HepG2 (cell line): ENCODE results near the gene RAP1A. TPM values are rescaled to one million over a fixed set of nuclear protein-coding genes. Genes with fewer than 3 reads are reported as not detected.
A peak's percentile ranks its signal among the peaks of the same experiment; 100 is the strongest.

Source experiments
- ARNTL ChIP-seq: sonication (generic); formaldehyde crosslinking; IDR thresholded peaks from 2 replicates; pipeline ENCODE4 v1.4.0; 2020; ENCODE audit warnings: mild to moderate bottlenecking, missing genetic modification reagents
- FOXK2 ChIP-seq: fragments of 450-650 bp; IDR thresholded peaks from 2 replicates; pipeline ENCODE4 v1.6.1; 2016
- KAT7 ChIP-seq: IDR thresholded peaks from 2 replicates; pipeline ENCODE4 v1.6.1; 2018; ENCODE audit warnings: borderline replicate concordance, missing compliant biosample characterization
- RAD21 ChIP-seq: fragments of 450-650 bp; formaldehyde crosslinking; IDR thresholded peaks from 2 replicates; pipeline ENCODE4 v1.5.0; 2020; ENCODE audit warnings: mild to moderate bottlenecking
- SATB2 ChIP-seq: sonication (generic); formaldehyde crosslinking; IDR thresholded peaks from 2 replicates; pipeline ENCODE4 v1.5.0; 2020; ENCODE audit warnings: missing genetic modification reagents
- ZNF24 ChIP-seq: fragments of 450-650 bp; IDR thresholded peaks from 2 replicates; pipeline ENCODE4 v1.6.1; 2017; ENCODE audit warnings: antibody characterized with exemption, mild to moderate bottlenecking
- ZNF274 ChIP-seq: sonication (generic); formaldehyde crosslinking; IDR thresholded peaks from 2 replicates; pipeline ENCODE4 v1.5.1; 2020; ENCODE audit warnings: mild to moderate bottlenecking, missing genetic modification reagents
- ZNF546 ChIP-seq: sonication (generic); formaldehyde crosslinking; conservative IDR thresholded peaks from 2 replicates; pipeline ENCODE4 v1.8.1; 2023; ENCODE audit warnings: mild to moderate bottlenecking, missing genetic modification reagents
- ZNF672 ChIP-seq: sonication (generic); formaldehyde crosslinking; IDR thresholded peaks from 2 replicates; pipeline ENCODE4 v1.8.1; 2022; ENCODE audit warnings: missing genetic modification reagents
- ZNF772 ChIP-seq: sonication (generic); formaldehyde crosslinking; IDR thresholded peaks from 2 replicates; pipeline ENCODE4 v1.5.0; 2020; ENCODE audit warnings: mild to moderate bottlenecking, missing genetic modification reagents
- ZSCAN12 ChIP-seq: sonication (generic); formaldehyde crosslinking; IDR thresholded peaks from 2 replicates; pipeline ENCODE4 v1.9.0; 2021; ENCODE audit warnings: mild to moderate bottlenecking, missing genetic modification reagents
- polyA plus RNA-seq, 8 experiments: library from polyadenylated mRNA; depleted of rRNA in 3 of 8; stranded (reverse) in 7 of 8; unstranded in 1 of 8; fragments of >200 nt; fragmentation: Illumina TruSeq in 4 of 8; extraction: Trizol in 4 of 8; gene quantifications; 2 replicates each; pipeline versions ENCODE4 v1.2.1 to v1.2.3, GENCODE V29; 2011 to 2016; ENCODE audit warnings: low read depth in 4 of 8, missing spikeins in 1 of 8, mixed read lengths in 1 of 8; ENCODE audit not compliant: insufficient read depth in 1 of 8
- total RNA-seq, 5 experiments: library from RNA; depleted of rRNA; stranded (reverse); fragments of >200 nt; fragmentation: Illumina TruSeq; extraction: Trizol; gene quantifications; 2 replicates each; pipeline ENCODE4 v1.2.3, GENCODE V29; 2016; ENCODE audit warnings: low read depth in 1 of 5
- TF ChIP-seq, protein P1 (sequence below): IDR thresholded peaks from 2 replicates; pipeline ENCODE4 v1.6.1; 2016; ENCODE audit warnings: low read depth, control low read depth
- TF ChIP-seq, protein P2 (sequence below): sonication (generic); formaldehyde crosslinking; IDR thresholded peaks from 2 replicates; pipeline ENCODE4 v1.8.1; 2023; ENCODE audit warnings: missing genetic modification reagents, inconsistent platforms, borderline replicate concordance
- TF ChIP-seq, protein P3 (sequence below): sonication (generic); formaldehyde crosslinking; IDR thresholded peaks from 2 replicates; pipeline ENCODE4 v1.5.1; 2020; ENCODE audit warnings: missing genetic modification reagents, mild to moderate bottlenecking, borderline replicate concordance
- TF ChIP-seq, protein P4 (sequence below): sonication (generic); formaldehyde crosslinking; IDR thresholded peaks from 2 replicates; pipeline ENCODE4 v1.5.1; 2020; ENCODE audit warnings: mild to moderate bottlenecking, missing genetic modification reagents, moderate library complexity
- TF ChIP-seq, protein P5 (sequence below): sonication (generic); formaldehyde crosslinking; IDR thresholded peaks from 2 replicates; pipeline ENCODE4 v1.5.0; 2020; ENCODE audit warnings: mild to moderate bottlenecking, missing genetic modification reagents, borderline replicate concordance
- TF ChIP-seq, protein P6 (sequence below): sonication (generic); formaldehyde crosslinking; IDR thresholded peaks from 2 replicates; pipeline ENCODE4 v1.9.0; 2022; ENCODE audit warnings: missing genetic modification reagents, mild to moderate bottlenecking, borderline replicate concordance

The RAP1A gene
- total and polyA plus RNA-seq, 2 of the 13 experiments (the other 11 are each of a cell fraction or from before 2014, with no cell fraction given) = 19.0 to 20.7 TPM

DNA sequence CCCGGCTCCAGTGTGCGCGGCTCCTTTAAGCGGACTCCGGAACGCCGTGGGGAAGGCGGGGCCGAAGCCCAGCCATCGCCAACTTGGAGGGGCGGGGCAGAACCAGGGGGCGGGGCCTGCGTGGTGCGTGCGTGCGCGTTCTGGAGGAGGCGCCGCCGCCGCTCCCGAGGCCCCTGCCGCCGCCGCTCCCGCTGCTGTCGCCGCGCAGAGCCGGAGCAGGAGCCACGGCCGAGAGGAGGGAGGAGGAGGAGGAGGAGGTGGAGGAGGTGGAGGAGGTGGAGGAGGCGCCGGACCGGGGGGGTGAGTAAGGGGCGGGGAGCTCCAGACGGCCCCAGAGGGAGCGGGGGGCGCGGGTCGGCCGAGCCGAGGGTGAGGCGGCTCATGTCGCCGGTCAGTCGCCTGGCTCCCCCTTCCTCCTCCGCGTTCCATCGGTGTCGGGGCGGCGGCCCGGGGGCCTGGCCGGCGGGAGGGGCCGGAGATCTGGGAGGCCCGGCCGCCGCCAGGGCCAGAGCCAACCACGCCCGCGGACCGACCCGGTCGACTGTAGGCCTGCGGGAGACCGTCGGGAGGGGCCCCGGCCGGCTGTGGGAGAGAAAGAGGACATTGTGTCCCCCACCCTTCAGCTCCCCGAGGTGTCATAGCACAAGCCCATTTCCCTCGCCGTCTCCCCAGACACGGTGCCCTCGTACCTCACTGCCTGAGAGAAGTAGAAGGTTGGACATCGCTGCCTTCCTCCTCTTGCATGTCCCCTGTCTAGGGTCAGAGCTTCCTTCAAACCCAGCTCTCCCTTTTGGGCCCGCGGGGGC is at the start of gene RAP1A (continued):
- TF ChIP-seq ZNF546 = no peak
- TF ChIP-seq KAT7 (CRISPR knock-in tag) = peak; percentile 50; the same call in 1 of the 2 replicates
- TF ChIP-seq, protein P1, sequence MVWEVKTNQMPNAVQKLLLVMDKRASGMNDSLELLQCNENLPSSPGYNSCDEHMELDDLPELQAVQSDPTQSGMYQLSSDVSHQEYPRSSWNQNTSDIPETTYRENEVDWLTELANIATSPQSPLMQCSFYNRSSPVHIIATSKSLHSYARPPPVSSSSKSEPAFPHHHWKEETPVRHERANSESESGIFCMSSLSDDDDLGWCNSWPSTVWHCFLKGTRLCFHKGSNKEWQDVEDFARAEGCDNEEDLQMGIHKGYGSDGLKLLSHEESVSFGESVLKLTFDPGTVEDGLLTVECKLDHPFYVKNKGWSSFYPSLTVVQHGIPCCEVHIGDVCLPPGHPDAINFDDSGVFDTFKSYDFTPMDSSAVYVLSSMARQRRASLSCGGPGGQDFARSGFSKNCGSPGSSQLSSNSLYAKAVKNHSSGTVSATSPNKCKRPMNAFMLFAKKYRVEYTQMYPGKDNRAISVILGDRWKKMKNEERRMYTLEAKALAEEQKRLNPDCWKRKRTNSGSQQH (CRISPR knock-in tag) = no peak
- TF ChIP-seq, protein P2, sequence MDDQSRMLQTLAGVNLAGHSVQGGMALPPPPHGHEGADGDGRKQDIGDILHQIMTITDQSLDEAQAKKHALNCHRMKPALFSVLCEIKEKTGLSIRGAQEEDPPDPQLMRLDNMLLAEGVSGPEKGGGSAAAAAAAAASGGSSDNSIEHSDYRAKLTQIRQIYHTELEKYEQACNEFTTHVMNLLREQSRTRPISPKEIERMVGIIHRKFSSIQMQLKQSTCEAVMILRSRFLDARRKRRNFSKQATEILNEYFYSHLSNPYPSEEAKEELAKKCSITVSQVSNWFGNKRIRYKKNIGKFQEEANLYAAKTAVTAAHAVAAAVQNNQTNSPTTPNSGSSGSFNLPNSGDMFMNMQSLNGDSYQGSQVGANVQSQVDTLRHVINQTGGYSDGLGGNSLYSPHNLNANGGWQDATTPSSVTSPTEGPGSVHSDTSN (CRISPR knock-in tag) = no peak
- TF ChIP-seq, protein P3, sequence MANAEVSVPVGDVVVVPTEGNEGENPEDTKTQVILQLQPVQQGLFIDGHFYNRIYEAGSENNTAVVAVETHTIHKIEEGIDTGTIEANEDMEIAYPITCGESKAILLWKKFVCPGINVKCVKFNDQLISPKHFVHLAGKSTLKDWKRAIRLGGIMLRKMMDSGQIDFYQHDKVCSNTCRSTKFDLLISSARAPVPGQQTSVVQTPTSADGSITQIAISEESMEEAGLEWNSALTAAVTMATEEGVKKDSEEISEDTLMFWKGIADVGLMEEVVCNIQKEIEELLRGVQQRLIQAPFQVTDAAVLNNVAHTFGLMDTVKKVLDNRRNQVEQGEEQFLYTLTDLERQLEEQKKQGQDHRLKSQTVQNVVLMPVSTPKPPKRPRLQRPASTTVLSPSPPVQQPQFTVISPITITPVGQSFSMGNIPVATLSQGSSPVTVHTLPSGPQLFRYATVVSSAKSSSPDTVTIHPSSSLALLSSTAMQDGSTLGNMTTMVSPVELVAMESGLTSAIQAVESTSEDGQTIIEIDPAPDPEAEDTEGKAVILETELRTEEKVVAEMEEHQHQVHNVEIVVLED = peak; percentile 91
- TF ChIP-seq, protein P4, sequence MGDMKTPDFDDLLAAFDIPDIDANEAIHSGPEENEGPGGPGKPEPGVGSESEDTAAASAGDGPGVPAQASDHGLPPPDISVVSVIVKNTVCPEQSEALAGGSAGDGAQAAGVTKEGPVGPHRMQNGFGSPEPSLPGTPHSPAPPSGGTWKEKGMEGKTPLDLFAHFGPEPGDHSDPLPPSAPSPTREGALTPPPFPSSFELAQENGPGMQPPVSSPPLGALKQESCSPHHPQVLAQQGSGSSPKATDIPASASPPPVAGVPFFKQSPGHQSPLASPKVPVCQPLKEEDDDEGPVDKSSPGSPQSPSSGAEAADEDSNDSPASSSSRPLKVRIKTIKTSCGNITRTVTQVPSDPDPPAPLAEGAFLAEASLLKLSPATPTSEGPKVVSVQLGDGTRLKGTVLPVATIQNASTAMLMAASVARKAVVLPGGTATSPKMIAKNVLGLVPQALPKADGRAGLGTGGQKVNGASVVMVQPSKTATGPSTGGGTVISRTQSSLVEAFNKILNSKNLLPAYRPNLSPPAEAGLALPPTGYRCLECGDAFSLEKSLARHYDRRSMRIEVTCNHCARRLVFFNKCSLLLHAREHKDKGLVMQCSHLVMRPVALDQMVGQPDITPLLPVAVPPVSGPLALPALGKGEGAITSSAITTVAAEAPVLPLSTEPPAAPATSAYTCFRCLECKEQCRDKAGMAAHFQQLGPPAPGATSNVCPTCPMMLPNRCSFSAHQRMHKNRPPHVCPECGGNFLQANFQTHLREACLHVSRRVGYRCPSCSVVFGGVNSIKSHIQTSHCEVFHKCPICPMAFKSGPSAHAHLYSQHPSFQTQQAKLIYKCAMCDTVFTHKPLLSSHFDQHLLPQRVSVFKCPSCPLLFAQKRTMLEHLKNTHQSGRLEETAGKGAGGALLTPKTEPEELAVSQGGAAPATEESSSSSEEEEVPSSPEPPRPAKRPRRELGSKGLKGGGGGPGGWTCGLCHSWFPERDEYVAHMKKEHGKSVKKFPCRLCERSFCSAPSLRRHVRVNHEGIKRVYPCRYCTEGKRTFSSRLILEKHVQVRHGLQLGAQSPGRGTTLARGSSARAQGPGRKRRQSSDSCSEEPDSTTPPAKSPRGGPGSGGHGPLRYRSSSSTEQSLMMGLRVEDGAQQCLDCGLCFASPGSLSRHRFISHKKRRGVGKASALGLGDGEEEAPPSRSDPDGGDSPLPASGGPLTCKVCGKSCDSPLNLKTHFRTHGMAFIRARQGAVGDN (CRISPR knock-in tag) = peak; percentile 59
- TF ChIP-seq ZNF24 = no peak
- no peak for TF ChIP-seq FOXK2
- TF ChIP-seq, protein P5, sequence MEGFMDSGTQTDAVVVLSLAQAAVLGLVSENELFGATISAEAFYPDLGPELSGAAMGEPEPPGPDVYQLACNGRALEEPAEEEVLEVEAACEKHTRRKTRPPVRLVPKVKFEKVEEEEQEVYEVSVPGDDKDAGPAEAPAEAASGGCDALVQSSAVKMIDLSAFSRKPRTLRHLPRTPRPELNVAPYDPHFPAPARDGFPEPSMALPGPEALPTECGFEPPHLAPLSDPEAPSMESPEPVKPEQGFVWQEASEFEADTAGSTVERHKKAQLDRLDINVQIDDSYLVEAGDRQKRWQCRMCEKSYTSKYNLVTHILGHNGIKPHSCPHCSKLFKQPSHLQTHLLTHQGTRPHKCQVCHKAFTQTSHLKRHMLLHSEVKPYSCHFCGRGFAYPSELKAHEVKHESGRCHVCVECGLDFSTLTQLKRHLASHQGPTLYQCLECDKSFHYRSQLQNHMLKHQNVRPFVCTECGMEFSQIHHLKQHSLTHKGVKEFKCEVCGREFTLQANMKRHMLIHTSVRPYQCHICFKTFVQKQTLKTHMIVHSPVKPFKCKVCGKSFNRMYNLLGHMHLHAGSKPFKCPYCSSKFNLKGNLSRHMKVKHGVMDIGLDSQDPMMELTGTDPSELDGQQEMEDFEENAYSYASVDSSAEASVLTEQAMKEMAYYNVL (CRISPR knock-in tag) = peak; percentile 20; the same call in 1 of the 2 replicates
- TF ChIP-seq ARNTL = no peak
- TF ChIP-seq ZSCAN12 (CRISPR knock-in tag) = no peak
- no peak for TF ChIP-seq RAD21
- TF ChIP-seq ZNF274 = no peak
- TF ChIP-seq ZNF672 (CRISPR knock-in tag) = no peak
- TF ChIP-seq SATB2 (CRISPR knock-in tag) = no peak
- TF ChIP-seq, protein P6, sequence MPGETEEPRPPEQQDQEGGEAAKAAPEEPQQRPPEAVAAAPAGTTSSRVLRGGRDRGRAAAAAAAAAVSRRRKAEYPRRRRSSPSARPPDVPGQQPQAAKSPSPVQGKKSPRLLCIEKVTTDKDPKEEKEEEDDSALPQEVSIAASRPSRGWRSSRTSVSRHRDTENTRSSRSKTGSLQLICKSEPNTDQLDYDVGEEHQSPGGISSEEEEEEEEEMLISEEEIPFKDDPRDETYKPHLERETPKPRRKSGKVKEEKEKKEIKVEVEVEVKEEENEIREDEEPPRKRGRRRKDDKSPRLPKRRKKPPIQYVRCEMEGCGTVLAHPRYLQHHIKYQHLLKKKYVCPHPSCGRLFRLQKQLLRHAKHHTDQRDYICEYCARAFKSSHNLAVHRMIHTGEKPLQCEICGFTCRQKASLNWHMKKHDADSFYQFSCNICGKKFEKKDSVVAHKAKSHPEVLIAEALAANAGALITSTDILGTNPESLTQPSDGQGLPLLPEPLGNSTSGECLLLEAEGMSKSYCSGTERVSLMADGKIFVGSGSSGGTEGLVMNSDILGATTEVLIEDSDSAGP (CRISPR knock-in tag) = peak; percentile 100
- no peak for TF ChIP-seq ZNF772
